Astrocyte (in vitro differentiated cells and primary cell): ENCODE results near the gene MIEF2. TPM values are rescaled to one million over a fixed set of nuclear protein-coding genes. Genes with fewer than 3 reads are reported as not detected.

Experiments
- DNase-seq: peaks from one replicate; pipeline ENCODE4 v3.0.0-alpha.2; 2010; ENCODE audit warnings: low read depth
- FAIRE-seq: peaks from 2 replicates; lab custom pipeline; 2011; peaks lifted over from hg19 to GRCh38; lab: Jason Lieb, UNC
- H2AFZ ChIP-seq: 2 replicates; pipeline ENCODE4 v1.6.0; 2012; ENCODE audit warnings: low read depth, low read length, inconsistent platforms
- H3K27ac ChIP-seq: 2 replicates; pipeline ENCODE4 v1.5.1; 2011; ENCODE audit warnings: low read depth, low read length, inconsistent platforms
- H3K27me3 ChIP-seq: 2 replicates; pipeline ENCODE4 v1.6.0; 2011; ENCODE audit warnings: low read length, inconsistent platforms; ENCODE audit not compliant: insufficient read depth
- H3K36me3 ChIP-seq: 2 replicates; pipeline ENCODE4 v1.5.1; 2011; ENCODE audit warnings: low read length, inconsistent platforms; ENCODE audit not compliant: insufficient read depth
- H3K4me1 ChIP-seq: 2 replicates; pipeline ENCODE4 v1.5.1; 2011; ENCODE audit warnings: low read length, inconsistent platforms; ENCODE audit not compliant: insufficient read depth
- H3K4me2 ChIP-seq: 2 replicates; pipeline ENCODE4 v1.6.0; 2012; ENCODE audit warnings: low read length, inconsistent platforms
- H3K4me3 ChIP-seq: 2 replicates; pipeline ENCODE4 v1.5.1; 2011; ENCODE audit warnings: low read depth, mild to moderate bottlenecking, low read length, inconsistent platforms; ENCODE audit not compliant: insufficient read depth
- H3K79me2 ChIP-seq: 2 replicates; pipeline ENCODE4 v1.6.0; 2012; ENCODE audit warnings: mild to moderate bottlenecking, low read length, inconsistent platforms; ENCODE audit not compliant: insufficient read depth
- H3K9ac ChIP-seq: 2 replicates; pipeline ENCODE4 v1.6.0; 2012; ENCODE audit warnings: mild to moderate bottlenecking, low read length, inconsistent platforms
- H3K9me3 ChIP-seq: 2 replicates; pipeline ENCODE4 v1.5.1; 2012; ENCODE audit warnings: low read depth, mild to moderate bottlenecking, low read length, inconsistent platforms; ENCODE audit not compliant: insufficient read depth
- H4K20me1 ChIP-seq: 2 replicates; pipeline ENCODE4 v1.6.0; 2012; ENCODE audit warnings: low read length, inconsistent platforms; ENCODE audit not compliant: insufficient read depth
- H3K27ac Mint-ChIP-seq: one replicate; pipeline ENCODE4 v1.8.0; 2021; ENCODE audit warnings: mild to moderate bottlenecking, mixed read lengths; ENCODE audit not compliant: unreplicated experiment
- H3K27me3 Mint-ChIP-seq: one replicate; pipeline ENCODE4 v1.8.0; 2021; ENCODE audit warnings: low read depth, mixed read lengths; ENCODE audit not compliant: unreplicated experiment
- H3K36me3 Mint-ChIP-seq: one replicate; pipeline ENCODE4 v1.8.0; 2021; ENCODE audit warnings: low read depth, mixed read lengths; ENCODE audit not compliant: unreplicated experiment
- H3K4me1 Mint-ChIP-seq: one replicate; pipeline ENCODE4 v1.8.0; 2021; ENCODE audit warnings: low read depth, mixed read lengths; ENCODE audit not compliant: unreplicated experiment
- H3K4me3 Mint-ChIP-seq: one replicate; pipeline ENCODE4 v1.8.0; 2021; ENCODE audit warnings: mild to moderate bottlenecking, moderate library complexity, mixed read lengths; ENCODE audit not compliant: unreplicated experiment
- H3K9me3 Mint-ChIP-seq: one replicate; pipeline ENCODE4 v1.8.0; 2021; ENCODE audit warnings: mild to moderate bottlenecking, mixed read lengths; ENCODE audit not compliant: unreplicated experiment
- EZH2 ChIP-seq: IDR thresholded peaks from 2 replicates; pipeline ENCODE4 v1.6.1; 2012; ENCODE audit warnings: mild to moderate bottlenecking, low read length, inconsistent platforms; ENCODE audit not compliant: insufficient read depth
- total RNA-seq: library from RNA; stranded (reverse); gene quantifications from 2 replicates; pipeline ENCODE4 v1.2.1, GENCODE V29; 2021
- TF ChIP-seq, protein P1 (sequence below): IDR thresholded peaks from 2 replicates; pipeline ENCODE4 v1.5.1; 2011; ENCODE audit warnings: low read depth, mild to moderate bottlenecking, inconsistent platforms, low read length, moderate library complexity; ENCODE audit not compliant: insufficient read depth

The MIEF2 gene
- total RNA-seq, 1 donor from 2014 or later, result 14.1 TPM

DNA sequence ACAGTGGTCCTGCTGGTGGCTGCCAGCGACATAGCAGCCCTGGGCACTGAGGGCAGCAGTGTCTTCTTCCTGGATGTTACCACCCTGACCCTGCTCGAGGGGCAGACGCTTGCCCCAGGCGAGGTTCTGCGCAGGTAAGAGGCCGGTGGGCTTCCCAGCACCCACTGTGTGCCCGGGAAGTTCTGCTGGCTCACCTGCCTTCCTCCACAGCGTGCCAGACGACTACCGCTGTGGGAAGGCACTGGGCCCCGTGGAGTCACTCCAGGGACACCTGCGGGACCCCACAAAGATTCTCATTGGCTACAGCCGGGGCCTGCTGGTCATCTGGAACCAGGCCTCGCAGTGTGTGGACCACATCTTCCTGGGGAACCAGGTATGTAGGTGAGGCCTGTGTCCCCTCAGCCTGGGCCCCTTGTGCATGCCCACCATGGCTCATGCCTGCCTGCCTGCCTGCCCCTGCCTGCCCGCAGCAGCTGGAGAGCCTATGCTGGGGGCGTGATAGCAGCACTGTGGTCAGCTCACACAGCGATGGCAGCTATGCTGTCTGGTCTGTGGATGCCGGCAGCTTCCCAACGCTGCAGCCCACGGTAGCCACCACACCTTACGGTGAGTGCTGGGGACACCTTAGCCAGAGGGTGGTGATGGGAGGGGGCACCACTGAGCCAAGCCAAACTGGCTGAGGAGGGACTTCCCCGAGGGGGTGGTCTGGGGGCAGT is 26.5 kb upstream of the MIEF2 start:
- peaks cover 6% of the 10 kb centered on the region for H3K4me1 Mint-ChIP-seq
- H3K4me3 Mint-ChIP-seq, result no peak overlapping the region
- no peak overlapping the region for H3K4me2 ChIP-seq
- H3K27me3 Mint-ChIP-seq, result no peaks in the 10 kb centered on the region
- no peaks in the 10 kb centered on the region for H3K9me3 ChIP-seq
- FAIRE-seq (no peak), DNase-seq (no peak)
- H2AFZ ChIP-seq, result no peak overlapping the region
- no peak overlapping the region for H3K4me3 ChIP-seq
- H4K20me1 ChIP-seq, result peaks cover 46% of the 10 kb centered on the region
- H3K27me3 ChIP-seq, result no peaks in the 10 kb centered on the region
- H3K79me2 ChIP-seq, result peaks cover 32% of the 10 kb centered on the region
- H3K36me3 ChIP-seq, result no peaks in the 10 kb centered on the region
- H3K36me3 Mint-ChIP-seq, result peaks cover 9% of the 10 kb centered on the region
- no peaks in the 10 kb centered on the region for H3K9me3 Mint-ChIP-seq
- H3K9ac ChIP-seq, result no peak overlapping the region
- no peak overlapping the region for H3K27ac ChIP-seq
- no peak overlapping the region for H3K27ac Mint-ChIP-seq
- peaks cover 17% of the 10 kb centered on the region for H3K4me1 ChIP-seq
- no peak for TF ChIP-seq EZH2
- TF ChIP-seq, protein P1, sequence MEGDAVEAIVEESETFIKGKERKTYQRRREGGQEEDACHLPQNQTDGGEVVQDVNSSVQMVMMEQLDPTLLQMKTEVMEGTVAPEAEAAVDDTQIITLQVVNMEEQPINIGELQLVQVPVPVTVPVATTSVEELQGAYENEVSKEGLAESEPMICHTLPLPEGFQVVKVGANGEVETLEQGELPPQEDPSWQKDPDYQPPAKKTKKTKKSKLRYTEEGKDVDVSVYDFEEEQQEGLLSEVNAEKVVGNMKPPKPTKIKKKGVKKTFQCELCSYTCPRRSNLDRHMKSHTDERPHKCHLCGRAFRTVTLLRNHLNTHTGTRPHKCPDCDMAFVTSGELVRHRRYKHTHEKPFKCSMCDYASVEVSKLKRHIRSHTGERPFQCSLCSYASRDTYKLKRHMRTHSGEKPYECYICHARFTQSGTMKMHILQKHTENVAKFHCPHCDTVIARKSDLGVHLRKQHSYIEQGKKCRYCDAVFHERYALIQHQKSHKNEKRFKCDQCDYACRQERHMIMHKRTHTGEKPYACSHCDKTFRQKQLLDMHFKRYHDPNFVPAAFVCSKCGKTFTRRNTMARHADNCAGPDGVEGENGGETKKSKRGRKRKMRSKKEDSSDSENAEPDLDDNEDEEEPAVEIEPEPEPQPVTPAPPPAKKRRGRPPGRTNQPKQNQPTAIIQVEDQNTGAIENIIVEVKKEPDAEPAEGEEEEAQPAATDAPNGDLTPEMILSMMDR, result no peak

DNA sequence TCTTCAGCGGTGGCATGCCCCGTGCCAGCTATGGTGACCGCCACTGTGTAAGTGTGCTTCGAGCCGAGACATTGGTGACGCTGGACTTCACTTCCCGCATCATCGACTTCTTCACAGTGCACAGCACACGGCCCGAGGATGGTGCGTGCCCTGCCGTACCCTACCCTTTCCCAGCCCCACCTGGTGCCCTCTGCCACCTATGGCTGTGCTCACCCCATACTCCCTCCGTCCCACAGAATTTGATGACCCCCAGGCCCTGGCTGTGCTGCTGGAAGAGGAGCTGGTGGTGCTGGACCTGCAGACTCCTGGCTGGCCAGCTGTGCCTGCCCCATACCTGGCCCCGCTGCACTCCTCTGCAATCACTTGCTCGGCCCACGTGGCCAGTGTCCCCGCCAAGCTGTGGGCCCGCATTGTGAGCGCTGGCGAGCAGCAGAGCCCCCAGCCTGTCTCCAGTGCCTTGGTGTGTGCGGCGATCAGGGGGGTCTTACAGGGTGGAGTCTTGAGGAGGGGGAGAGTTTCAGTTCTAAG is 25.5 kb upstream of the MIEF2 start:
- peaks cover 17% of the 10 kb centered on the region for H3K4me1 ChIP-seq
- H3K4me3 Mint-ChIP-seq, result no peak overlapping the region
- H3K27me3 Mint-ChIP-seq, result no peaks in the 10 kb centered on the region
- H3K4me2 ChIP-seq, result peak overlapping the region; percentile 80
- TF ChIP-seq EZH2, result no peak
- TF ChIP-seq, protein P1, result no peak
- H3K9me3 ChIP-seq, result no peaks in the 10 kb centered on the region
- peaks cover 22% of the 10 kb centered on the region for H3K79me2 ChIP-seq
- no peak for FAIRE-seq
- no peak overlapping the region for H3K27ac Mint-ChIP-seq
- peaks cover 6% of the 10 kb centered on the region for H3K4me1 Mint-ChIP-seq
- H3K9me3 Mint-ChIP-seq, result no peaks in the 10 kb centered on the region
- peaks cover 41% of the 10 kb centered on the region for H4K20me1 ChIP-seq
- H3K27ac ChIP-seq, result peak overlapping the region; percentile 79
- H3K9ac ChIP-seq, result peak overlapping the region; percentile 75
- H3K27me3 ChIP-seq, result no peaks in the 10 kb centered on the region
- no peak overlapping the region for H2AFZ ChIP-seq
- DNase-seq, result no peak
- no peak overlapping the region for H3K4me3 ChIP-seq
- H3K36me3 ChIP-seq, result no peaks in the 10 kb centered on the region
- peaks cover 14% of the 10 kb centered on the region for H3K36me3 Mint-ChIP-seq

DNA sequence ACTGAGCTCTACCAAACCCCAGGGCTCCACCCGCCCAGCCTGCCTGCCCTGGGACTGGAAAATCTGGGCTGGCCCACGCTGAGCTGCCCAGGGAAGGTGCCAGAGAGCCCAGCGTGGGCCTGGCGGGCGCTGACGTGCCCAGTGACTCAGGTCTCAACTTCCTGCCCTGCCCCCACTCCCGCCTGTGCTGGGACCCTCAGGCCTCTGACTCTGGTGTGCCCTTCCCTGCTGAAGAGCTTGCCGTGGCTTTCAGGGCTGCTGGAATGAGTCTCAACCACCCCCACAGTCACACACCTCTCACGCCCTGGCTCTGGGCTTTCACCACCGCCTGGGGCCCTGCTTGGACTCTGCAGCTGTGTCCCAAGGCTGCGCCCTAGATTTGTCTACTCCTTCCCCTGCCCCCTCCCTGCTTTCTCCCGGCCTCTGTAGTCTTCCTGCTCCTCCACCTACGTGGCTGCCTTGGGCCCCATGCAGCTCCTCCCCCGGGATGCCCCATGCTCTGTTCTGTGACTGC is 24.7 kb upstream of the MIEF2 start:
- DNase-seq (peak; percentile 67), FAIRE-seq (no peak)
- Histone ChIP-seq H3K9ac (peak overlapping the region; percentile 75), H4K20me1 (peaks cover 36% of the 10 kb centered on the region), H3K4me1 (peaks cover 17% of the 10 kb centered on the region), H3K36me3 (no peaks in the 10 kb centered on the region), H3K27ac (peak overlapping the region; percentile 79), H2AFZ (peak overlapping the region; percentile 67), H3K9me3 (no peaks in the 10 kb centered on the region), H3K79me2 (peaks cover 14% of the 10 kb centered on the region), H3K27me3 (no peaks in the 10 kb centered on the region), H3K4me3 (peak overlapping the region; percentile 30), H3K4me2 (peak overlapping the region; percentile 80)
- no peaks in the 10 kb centered on the region for H3K9me3 Mint-ChIP-seq
- peaks cover 6% of the 10 kb centered on the region for H3K4me1 Mint-ChIP-seq
- H3K27me3 Mint-ChIP-seq, result no peaks in the 10 kb centered on the region
- no peak overlapping the region for H3K27ac Mint-ChIP-seq
- H3K4me3 Mint-ChIP-seq, result peak overlapping the region; percentile 14
- H3K36me3 Mint-ChIP-seq, result peaks cover 18% of the 10 kb centered on the region
- TF ChIP-seq, protein P1, result no peak
- no peak for TF ChIP-seq EZH2
